ENCODE data around the gene ROPN1B.
"Not testable (repeated sequence)": the region's sequence is repeated elsewhere in the genome, so short reads cannot be mapped to it uniquely, and the experiment has no call there.

GRCh38 chr3:125971997-125972944 lies 3.3 kb downstream of the ROPN1B start:
- TF ChIP-seq CTCF (IDR thresholded peaks at IDR 0.05 in 8 of 11, conservative IDR thresholded peaks at IDR 0.05 in 3 of 11) (peak; percentile 35 to 83 (median 72)), POLR2AphosphoS5 (IDR thresholded peaks at IDR 0.05) (peak in 1 of 3 donors; percentile 12)
- TF ChIP-seq POLR2A (IDR thresholded peaks at IDR 0.05): not testable (repeated sequence)
